ENCODE results near the gene NSG1.

DNA sequence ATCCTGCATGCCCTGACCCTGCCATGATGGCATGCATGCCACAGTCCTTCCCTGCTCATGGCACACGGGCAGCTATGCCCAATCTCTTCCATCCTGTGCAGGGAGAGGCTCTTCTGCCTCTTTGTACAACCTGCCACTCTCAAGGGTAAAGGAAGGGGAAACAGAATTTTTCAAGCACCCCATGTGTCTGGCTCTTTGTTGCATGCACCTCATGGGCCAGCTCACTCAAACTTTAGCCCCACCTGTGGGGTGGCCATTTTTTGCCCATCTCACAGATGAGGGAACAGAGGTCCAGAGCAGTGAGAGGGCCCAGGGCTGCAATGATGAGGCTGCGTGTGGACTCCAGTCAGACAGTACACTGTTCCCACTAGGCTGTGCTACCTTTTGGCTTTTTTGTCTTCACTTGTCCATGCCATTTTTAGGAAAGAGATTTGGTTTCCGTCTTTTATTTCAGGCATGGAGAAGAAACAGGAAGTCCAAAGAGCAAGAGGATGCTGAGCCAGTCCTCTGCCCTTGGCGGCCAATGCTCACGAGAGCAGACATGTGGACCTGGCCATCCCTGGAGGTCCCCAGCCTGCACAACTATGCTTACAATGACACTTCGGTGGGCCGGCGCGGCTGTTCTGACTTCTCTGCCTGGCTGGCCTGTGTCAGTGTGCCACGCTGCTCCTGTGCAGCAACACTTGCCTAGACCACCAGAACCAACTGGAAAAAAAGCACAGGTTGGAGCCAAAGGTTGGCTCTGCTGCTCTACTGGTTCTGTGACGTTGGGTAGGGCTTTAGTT is 45.6 kb downstream of the NSG1 start:
- TF ChIP-seq CTCF (IDR thresholded peaks at IDR 0.05) = no peak
- TF ChIP-seq POLR2A (IDR thresholded peaks at IDR 0.05) = no peak
